NOMO-1 (cell line): ENCODE data around the gene SIRT1.
"Not testable (repeated sequence)": the region's sequence is repeated elsewhere in the genome, so short reads cannot be mapped to it uniquely, and the experiment has no call there.

Experiments used
- DNase-seq, 2 experiments: peaks; one replicate each; lab custom pipeline; 2025; ENCODE audit not compliant: unreplicated experiment in 2 of 2; lab: John Stamatoyannopoulos, UW

Gene SIRT1

DNA sequence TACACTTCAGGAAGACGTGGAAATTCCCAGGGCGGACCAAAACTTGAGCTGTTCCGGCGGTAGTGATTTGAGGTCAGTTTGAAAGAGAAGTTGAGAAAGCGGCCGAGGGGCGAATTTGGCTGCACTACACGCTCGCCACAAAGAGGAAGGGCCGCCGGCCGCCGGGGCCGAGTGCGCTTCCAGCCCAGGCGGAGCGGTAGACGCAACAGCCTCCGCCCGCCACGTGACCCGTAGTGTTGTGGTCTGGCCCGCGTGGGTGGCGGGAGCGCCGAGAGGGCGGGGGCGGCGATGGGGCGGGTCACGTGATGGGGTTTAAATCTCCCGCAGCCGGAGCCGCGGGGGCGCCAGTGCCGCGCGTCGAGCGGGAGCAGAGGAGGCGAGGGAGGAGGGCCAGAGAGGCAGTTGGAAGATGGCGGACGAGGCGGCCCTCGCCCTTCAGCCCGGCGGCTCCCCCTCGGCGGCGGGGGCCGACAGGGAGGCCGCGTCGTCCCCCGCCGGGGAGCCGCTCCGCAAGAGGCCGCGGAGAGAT is at the start of gene SIRT1:
Gene SIRT1, plus strand, starts transcription at position 344 of the 529 bp plus-strand sequence. Its CDS starts 66 bp downstream, at position 410.
- DNase-seq: peak; percentile 94 to 98

DNA sequence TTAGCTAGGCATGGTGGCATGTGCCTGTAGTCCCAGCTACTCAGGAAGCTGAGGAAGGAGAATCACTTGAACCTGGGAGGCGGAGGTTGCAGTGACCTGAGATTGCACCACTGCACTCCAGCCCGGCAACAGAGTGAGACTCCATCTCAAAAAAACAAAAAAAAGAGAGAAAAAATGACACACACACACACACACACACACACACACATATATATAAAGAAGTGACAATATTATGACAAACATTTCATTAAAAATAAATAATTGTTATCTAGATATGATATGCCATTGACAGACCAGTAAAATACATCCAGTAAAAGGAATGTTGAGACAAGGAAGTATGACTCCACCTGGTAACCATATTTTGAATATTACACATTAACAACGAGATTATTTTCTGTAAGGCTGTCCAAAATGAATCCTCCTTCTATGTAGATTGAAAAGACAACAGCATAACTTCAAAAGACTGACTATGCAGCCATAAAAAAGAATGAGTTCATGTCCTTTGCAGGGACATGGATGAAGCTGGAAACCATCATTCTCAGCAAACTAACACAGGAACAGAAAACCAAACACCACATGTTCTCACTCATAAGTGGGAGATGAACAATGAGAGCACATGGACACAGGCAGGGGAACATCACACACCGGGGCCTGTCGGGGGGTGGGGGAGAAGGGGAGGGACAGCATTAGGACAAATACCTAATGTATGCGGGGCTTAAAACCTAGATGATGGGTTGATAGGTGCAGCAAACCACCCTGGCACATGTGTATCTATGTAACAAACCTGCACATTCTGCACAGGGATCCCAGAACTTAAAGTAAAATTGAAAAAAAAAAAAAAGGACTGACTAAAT is 48.7 kb upstream of the SIRT1 start:
- DNase-seq: not testable (repeated sequence)

DNA sequence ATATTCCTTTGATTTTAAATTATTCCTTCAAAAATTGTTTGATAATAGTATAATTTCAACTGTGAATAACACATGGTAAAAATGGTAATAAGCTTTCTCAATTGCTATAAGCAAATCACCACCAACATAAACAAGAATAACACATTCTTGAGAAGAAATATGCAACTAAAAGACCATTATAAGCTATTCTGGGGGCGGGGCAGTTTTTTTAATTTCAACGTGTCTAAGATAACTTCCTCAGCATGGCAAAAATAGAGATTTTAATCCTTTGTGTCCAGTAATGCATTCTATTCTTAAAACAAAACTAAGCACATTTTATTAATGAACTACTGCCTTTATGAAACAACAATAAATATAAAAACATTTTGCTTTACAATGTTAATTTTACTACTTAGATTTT is 48.0 kb upstream of the SIRT1 start:
- no peak for DNase-seq

DNA sequence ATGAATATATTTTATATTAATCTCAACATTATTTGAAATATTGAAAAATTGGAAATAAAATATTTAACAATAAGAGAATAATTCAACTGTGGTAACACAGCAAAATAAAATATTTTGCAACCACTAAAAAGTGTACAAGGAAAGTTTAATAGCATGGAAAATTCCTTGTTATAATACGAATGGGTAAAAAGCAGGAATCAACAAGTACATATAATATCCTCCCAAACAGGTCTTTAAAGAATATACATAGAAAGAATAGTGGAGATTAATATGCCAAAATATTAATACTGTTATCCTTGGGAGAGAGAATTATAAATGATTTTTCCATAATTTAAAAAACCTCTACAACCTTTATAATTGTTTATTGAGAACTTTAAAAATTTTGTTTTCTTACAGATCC is 47.5 kb upstream of the SIRT1 start:
- DNase-seq: no peak

DNA sequence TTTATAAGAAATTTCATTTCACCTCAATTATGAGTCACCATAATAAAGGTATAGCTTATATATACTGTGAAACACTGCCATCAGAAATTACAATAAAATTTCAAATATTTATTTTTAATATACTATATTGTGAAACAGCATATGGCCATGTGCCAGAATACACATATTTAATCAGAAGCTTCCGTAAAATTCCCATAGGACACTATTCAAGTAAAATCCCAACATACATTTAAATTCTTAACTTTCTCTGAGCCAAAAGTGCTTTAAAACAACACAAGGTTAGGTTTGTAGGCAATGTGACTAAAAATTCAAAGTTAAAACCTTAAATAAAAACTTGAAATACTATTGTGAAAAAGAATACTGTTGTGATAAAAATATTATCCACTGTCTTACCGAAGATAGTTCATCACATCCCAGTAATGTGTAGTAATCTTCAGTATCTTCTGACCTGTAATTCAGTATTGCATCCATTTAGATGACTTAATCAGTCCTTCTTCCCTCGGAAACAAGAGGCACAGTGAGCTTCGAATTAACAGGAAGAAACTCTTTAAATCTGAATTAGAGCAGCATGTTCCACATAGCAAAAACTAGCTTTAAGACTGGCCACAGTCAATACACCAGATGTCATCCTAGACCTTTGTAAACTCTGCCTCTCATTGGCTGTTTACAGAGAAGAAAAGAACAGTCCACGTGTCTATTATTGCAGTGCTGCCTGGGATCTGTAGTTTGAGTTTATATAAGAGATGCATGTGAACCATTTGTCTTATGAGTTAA is 46.7 kb upstream of the SIRT1 start, which contains the start of gene DNAJC12:
Gene DNAJC12, minus strand, starts transcription at position 648 of the 774 bp plus-strand sequence. Its CDS starts 177 bp downstream, at position 471.
- peak in 1 of 2 experiments; percentile 39 for DNase-seq

DNA sequence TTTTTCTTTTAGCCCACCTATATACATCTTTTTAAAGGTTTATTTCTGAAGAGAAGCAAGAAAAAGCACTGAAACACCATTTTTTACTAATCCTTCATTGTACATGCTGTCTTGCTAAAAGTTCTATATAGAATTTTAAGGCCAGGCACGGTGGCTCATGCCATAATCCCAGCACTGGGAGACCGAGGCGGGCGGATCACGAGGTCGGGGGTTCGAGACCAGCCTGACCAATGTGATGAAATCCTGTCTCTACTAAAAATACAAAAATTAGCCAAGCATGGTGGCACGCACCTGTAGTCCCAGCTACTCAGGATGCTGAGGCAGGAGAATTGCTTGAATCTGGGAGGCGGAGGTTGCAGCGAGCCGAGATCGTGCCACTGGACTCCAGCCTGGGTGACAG is 44.9 kb upstream of the SIRT1 start:
- DNase-seq: not testable (repeated sequence)

DNA sequence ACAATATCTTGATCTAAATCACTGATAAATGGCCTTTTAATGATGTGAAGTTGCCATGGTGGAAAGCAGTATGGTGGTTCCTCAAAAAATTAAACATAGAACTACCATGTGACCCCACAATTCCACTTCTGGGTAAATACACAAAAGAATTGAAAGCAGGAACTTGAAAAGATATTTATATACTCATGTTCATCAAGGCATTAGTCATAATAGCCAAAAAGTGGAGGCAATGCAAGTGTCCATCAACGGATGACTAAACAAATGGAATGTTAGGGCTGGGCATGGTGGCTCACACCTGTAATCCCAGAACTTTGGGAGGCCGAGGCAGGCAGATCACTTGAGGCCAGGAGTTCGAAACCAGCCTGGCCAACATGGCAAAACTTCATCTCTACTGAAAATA is 44.5 kb upstream of the SIRT1 start:
- DNase-seq: peak in 1 of 2 experiments; percentile 9

DNA sequence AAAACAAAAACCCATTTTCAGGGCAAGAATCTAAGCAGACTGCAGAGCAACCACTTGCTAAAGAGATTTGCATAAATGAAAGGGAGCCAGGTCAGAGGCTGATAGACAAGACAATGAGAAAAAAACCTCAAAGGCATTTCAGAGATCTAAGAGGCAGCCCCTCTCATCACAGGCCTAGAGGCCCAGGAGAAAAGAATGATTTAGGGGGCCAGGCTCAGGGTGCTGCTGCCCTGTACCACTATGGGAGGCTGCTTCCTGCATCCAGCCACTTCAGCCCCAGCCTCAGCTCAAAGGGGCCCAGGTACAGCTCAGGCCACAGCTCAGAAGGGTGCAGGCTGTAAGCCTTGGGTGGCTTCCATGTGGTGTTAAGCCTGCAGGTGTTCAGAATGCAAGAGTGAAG is 42.7 kb upstream of the SIRT1 start:
- DNase-seq: no peak

DNA sequence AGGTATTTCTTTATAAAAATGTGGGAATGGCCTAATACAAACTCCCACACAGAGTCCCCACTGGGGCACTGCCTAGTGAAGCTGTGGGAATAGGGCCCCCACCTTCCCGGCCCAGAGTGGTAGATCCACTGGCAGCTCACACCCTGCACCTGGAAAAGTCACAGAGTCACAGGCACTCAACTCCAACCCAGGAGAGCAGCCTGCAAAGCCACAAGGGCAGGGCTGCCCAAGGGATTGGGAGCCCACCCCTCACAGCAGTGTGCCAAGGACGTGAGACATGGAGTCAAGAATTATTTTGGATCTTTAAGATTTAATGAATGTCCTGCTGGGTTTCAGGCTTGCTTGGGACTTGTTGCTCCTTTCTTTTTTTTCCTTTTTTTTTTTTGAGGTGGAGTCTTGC is 41.2 kb upstream of the SIRT1 start:
- DNase-seq: no peak

DNA sequence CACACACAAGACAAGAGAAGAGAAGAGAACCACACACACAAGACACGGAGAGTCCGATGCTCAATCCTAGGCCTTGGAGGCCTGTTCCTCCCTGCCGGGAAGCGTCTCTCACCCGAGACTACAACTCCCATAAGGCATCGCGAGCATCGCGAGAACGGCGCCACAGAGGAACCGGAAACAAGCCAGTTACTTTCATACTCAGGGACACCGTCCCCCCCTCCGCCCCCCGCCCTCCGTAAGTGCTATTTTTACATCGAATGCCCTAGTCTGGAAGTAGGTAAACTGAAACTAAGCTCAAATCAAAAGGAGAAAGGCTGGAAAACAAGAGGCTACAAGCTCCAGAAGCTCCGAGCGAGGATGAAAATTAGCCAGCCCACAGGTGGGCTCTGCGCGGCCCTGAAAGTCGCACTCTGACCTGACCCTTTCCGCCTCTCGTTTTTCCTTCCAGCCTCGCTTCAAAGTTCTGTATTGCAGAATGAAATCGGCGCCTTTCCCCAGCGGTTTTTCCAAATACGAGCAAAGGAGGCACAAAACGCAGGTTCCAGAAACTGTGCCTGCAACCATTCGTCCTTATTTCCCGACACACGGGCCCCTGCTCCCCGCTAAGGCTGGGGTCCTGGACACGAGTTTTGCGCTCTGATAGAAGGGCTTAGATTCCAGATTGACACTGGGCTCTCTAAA is 35.0 kb upstream of the SIRT1 start:
- DNase-seq: peak; percentile 86 to 92

DNA sequence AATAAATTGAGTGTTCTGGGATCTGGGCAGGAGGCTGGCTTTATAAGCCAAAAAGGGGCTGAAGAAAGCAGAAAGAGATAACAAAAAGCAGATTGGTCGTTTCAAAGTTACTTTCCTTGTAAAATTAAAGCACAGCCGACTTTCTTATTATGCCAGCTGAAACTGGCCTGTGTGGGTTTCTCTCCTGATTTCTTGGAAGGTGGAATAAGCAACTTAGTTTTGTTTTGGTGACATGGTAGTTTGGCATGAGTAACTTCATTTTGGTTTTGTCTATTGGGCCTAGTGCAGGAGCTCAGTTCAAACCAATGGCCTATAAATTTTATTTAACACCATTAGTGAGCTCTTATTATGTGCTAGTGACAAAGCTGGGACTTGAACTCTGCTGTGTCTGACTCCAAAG is 33.3 kb upstream of the SIRT1 start:
- DNase-seq: no peak

DNA sequence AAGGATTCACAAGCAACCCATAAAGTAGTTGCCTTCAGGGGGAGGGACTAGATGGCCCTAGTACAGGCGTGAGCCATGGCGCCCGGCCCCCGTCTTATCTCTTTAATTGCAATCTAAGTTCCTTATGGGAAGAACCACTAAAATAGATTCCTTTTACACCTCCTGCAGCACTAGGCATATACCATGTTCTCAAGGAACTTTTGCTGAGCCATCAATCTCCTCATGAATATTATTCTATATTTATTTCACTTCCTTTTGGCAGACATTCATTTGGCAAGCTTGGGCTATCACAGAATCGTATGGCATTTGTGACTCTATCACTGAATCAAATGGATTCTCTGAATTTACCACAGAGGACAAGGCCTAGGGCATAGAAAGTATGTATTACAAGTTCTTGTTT is 31.7 kb upstream of the SIRT1 start:
- DNase-seq: no peak

DNA sequence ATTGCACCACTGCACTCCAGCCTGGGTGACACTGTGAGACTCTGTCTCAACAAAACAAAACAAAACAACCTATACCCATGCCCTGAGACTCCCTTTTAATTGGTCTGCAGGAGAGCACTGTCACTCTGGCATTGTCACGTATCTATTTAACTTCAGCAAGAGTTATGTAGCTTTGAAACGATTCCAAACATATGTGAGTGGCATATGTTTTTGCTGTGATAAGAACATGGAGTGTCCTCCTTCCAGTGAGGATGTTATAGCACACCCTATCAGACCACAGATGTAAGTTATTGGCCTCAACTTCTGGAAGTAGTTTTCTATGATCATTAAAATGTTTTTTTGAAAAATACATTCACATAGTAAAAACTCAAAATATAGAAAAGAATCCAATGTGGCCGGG is 30.9 kb upstream of the SIRT1 start:
- DNase-seq: no peak

DNA sequence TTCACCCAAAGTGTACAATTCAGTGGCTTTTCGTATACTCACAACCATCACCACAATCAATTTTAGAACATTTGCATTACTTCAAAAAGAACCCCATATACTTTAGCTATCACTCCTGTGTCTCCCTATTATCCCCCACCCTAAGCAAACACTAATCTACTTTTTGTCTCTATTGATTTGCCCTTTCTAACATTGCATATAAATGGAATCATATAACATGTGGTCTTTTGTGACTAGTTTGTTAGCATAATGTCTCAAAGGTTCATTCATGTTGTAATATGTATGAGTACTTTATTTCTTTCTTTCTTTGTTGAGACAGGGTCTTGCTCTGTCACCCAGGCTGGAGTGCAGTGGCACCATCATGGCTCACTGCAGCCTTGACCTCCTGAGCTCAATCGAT is 25.5 kb upstream of the SIRT1 start:
- DNase-seq: no peak

DNA sequence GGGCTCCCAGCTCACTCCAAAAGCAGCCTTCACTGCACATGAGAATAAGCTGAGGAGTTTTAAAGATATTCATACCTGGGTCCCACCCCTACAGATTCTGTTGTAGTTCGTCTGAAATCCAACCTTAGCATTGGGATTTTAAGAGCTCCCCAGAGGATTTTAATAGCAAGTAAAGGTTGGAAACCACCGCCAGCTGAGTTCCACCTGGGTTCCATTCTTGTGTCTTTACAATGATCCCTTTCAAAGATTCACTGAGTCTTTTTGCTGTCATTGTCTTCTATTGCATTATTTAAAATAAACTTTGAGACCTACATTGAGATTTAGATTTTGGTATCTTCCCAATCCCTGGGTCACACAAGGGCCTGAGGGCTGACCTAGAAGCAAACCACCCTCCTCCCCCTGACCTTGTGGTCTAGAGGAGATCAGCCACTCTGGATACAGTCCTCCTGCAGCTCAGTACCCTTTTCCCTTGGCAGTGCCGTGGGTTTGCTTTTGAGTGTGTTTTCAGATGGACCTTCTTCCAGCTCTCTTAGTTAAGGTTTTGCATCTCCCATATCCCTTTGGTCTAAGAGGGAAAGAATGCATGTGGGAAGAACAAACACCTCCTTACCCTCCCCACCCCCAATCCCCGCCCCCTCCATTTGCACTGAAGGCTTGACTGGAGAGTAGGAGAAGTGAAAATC is 22.6 kb upstream of the SIRT1 start:
- no peak for DNase-seq

DNA sequence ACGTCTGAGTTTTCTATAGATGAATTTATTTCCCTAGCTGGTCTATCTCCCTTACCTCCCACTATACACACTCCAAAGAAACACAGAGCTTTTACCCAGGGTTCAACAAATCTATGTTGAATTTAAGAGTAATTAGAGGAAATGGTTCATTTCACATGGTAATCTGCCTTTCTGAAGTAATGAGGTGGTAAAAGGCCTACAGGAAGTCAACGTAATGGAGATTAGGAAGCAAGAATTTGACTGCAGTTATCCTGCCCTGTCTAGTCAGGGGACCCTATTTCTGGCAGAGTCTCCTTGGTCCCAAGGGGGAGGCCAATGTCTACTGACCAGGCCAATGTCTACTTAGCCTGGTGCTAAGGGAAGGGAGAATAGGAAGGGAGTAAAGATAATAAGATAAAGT is 21.4 kb upstream of the SIRT1 start:
- DNase-seq: peak in 1 of 2 experiments; percentile 1

DNA sequence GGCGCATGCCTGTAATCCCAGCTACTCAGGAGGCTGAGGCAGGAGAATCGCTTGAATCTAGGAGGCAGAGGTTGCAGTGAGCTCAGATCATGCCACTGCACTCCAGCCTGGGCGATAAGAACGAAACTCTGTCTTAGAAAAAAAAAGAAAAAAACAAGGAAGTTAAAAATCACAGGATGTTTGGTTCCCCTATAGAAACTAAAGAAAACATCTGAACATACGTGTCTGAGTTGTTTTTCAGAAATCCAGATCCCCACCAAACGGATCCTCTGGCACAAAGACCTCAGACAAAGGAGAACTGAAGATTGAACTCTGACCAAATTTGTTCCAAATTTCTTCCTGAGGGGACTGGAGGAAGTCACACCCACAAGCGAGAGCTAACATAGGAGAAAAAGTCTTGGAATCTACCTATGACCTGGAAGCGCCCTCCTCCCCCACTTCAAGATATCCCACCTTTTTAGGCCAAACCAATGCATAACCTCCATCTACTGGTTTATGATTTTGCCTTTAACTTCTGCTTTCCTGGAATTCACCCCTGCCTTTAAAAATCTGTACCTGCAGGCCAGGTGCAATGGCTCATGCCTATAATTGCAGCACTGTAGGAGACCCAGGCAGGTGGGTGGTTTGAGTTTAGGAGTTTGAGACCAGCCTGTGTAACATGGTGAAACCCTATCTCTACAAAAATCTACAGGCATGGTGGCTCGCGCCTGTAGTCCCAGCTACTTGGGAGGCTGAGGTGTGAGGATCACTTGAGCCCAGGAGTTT is 19.7 kb upstream of the SIRT1 start:
- peak; percentile 35 to 47 for DNase-seq

DNA sequence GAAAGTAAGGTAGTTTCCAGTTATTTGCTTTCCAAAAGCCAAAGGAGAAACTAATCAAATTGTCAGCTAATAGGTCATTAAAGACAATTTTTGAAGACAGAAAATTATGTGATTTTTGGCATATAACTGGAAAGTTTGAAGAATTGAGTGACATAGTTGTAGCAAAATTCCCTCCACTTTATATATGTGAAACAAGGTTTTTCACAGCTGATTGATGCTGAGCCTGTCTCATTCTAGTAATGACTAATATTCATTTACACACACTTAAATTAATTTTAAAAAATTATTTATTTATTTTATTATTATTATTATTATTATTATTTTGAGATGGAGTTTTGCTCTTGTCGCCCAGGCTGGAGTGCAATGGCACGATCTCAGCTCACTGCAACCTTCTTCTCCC is 16.3 kb upstream of the SIRT1 start:
- no peak for DNase-seq

DNA sequence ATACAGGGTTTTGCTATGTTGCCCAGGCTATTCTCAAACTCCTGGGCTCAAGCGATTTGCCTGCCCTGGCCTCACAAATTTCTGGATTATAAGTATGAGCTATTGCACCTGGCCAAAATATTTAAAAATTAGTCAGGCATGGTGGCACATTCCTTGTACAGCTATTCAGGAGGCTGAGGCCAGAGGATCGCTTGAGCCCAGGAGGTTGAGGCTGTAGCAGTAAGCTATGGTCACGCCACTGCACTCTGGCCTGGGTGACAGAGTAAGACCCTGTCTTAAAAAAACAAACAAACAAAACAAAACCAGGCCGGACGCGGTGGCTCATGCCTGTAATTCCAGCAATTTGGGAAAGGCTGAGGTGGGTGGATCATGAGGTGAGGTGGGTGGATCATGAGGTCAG is 14.5 kb upstream of the SIRT1 start:
- no peak for DNase-seq
